Ovary (tissue), 3 donors: ENCODE results near the gene ABHD18.

ENCODE experiments used
- CTCF ChIP-seq, 3 donors: fragments of 450-650 bp in 2 of 3; fragments of 200-600 bp in 1 of 3; IDR thresholded peaks; one replicate each; pipeline versions ENCODE4 v1.5.1 to v1.8.0; 2016 to 2022; ENCODE audit warnings: antibody characterized with exemption in 3 of 3, mild to moderate bottlenecking in 1 of 3
- POLR2A ChIP-seq: fragments of 450-650 bp; IDR thresholded peaks from one replicate; pipeline ENCODE4 v1.6.1; 2017; ENCODE audit warnings: antibody characterized with exemption, mild to moderate bottlenecking, moderate library complexity
- donor health status: DM: no; HTN: no; CAD: no.

DNA sequence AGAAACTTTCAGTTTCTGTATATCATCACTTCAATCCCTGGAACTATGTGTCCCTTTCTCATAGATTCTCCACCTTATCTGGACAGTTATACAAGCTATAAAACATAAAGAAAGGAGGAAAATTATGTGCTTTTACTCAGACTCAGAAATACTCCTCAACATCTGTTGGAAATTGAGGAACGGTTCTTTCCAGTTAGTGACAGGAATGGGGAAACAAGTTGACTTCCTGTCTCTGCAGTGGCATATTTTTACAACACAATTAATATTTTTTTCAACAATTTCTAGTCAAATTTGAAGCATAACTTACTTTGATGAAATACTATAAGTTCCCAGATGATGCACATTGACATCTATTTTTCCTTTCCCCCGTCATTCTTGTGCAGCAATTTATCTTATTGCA is 27.9 kb downstream of the ABHD18 start:
- TF ChIP-seq CTCF (IDR thresholded peaks at IDR 0.05) (no peak), POLR2A (no peak)
